SK-N-MC (cell line): ENCODE data around the gene ZNF860.

Source experiments
- EZH2 ChIP-seq: fragments of 200-600 bp; sonication (generic); IDR thresholded peaks from one replicate; pipeline ENCODE4 v1.6.1; 2017; ENCODE audit warnings: antibody characterized with exemption
- POLR2AphosphoS5 ChIP-seq: IDR thresholded peaks from 2 replicates; pipeline ENCODE4 v1.6.1; 2012; ENCODE audit warnings: mild to moderate bottlenecking, low read depth, low read length, borderline replicate concordance

- TF ChIP-seq EZH2 (no peak), POLR2AphosphoS5 (no peak)
Measured at GRCh38 chr3:32009957-32010356, 28.4 kb downstream of the ZNF860 start.
